Left lung (tissue), 10 donors: Measurements from ENCODE around the gene CHMP6. TPM values are rescaled to one million over a fixed set of nuclear protein-coding genes. Genes with fewer than 3 reads are reported as not detected.

ENCODE experiments used
- ATAC-seq: fragments of 200-7000 bp; cut with Tn5 transposase; one replicate; pipeline ENCODE4 v1.9.1; 2020; ENCODE audit warnings: moderate library complexity
- DNase-seq, 4 donors: peaks; one replicate each; pipeline ENCODE4 v3.0.0-alpha.2; 2013 to 2020
- H3K27ac ChIP-seq, 2 donors: fragments of 200-600 bp; sonication (generic) in 1 of 2; one replicate each; pipeline versions ENCODE4 v1.5.0 to v1.8.0; 2020 to 2021
- H3K27me3 ChIP-seq, 2 donors: fragments of 200-600 bp; sonication (generic) in 1 of 2; one replicate each; pipeline versions ENCODE4 v1.5.0 to v1.8.0; 2020 to 2021
- H3K36me3 ChIP-seq, 2 donors: fragments of 200-600 bp; sonication (generic) in 1 of 2; one replicate each; pipeline versions ENCODE4 v1.5.0 to v1.8.0; 2020 to 2021
- H3K4me1 ChIP-seq, 2 donors: fragments of 200-600 bp; one replicate each; pipeline ENCODE4 v1.8.0; 2021
- H3K4me3 ChIP-seq, 2 donors: fragments of 200-600 bp; sonication (generic) in 1 of 2; one replicate each; pipeline versions ENCODE4 v1.5.0 to v1.8.0; 2020 to 2021; ENCODE audit warnings: mild to moderate bottlenecking in 1 of 2
- H3K9me3 ChIP-seq, 2 donors: fragments of 200-600 bp; sonication (generic) in 1 of 2; one replicate each; pipeline versions ENCODE4 v1.5.0 to v1.8.0; 2020 to 2021
- intact Hi-C, 2 donors: fragments of 100-400 bp; cut with DNase I; formaldehyde crosslinking; loops; one replicate each; pipeline versions ENCODE4 v1.11.2 to v1.14.2; 2022
- polyA plus RNA-seq, 6 donors: library from polyadenylated mRNA; unstranded; fragments of 120-200 nt; gene quantifications; one replicate each; pipeline ENCODE4 v1.2.1, GENCODE V29; 2013; ENCODE audit not compliant: insufficient read length in 6 of 6
- total RNA-seq, 2 donors: library from RNA; stranded (reverse); fragmentation: NEBNext Ultra II Directional; extraction: Animal tissue kit (Norgen Biotek cat#: 25700); gene quantifications; one replicate each; pipeline ENCODE4 v1.2.1, GENCODE V29; 2021
- TF ChIP-seq, protein P1 (sequence below), 2 donors: fragments of 200-600 bp; sonication (generic) in 1 of 2; IDR thresholded peaks; one replicate each; pipeline versions ENCODE4 v1.5.0 to v1.8.0; 2021; ENCODE audit warnings: antibody characterized with exemption in 2 of 2
- donor health status: DM: no; HTN: yes; CAD: no.
- donor health status: DM: no; HTN: no; CAD: no.

CHMP6 gene
- total and polyA plus RNA-seq, 8 donors: 24.1 to 32.7 (median 28.6) TPM

DNA sequence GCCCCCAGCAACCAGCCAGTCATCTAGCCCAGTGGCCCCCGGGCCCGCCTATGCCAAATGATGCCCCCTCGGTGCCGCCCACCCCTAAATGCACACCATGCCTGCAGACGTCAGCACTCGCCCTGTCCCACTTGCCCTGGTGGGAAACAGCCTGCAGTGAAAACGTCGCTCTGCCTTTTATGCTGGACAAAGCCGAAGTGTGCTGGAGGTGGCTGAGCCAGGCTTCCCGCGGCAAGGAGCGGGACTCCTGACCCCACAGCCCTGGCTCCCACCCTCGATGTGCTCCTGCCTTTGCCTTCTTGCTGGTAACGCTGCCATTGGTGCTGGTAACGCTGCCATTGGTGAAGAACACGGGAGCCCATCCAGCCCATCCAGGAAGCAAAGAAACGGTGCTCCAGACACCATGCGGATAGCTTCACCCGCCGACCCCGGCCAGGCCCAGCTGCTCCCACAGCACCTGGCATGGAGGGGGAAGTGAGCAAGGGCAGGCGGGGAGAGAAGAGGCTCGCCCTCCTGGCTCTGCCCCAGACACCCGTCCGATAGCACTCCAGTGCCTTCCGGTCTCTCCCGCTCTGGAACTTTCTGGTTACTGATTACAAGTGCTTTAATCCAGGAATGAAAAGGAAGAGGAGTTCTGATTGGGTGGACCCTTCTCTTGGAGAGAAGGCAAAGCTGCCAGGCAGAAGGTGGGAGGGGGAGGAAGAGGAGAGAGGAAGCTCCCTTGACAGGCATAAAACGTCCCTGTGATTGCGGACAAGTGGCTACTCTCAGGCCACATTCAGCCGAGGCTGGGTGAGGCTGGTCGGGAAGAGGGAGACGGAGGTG lies 39.3 kb downstream of the CHMP6 start:
- Histone ChIP-seq H3K27ac (peak overlapping the region; percentile 76 to 82), H3K4me3 (peak overlapping the region in 1 of 2 donors; percentile 62), H3K36me3 (peaks cover 0 to 4% of the 10 kb centered on the region in 2 donors), H3K9me3 (no peaks in the 10 kb centered on the region), H3K27me3 (peaks cover 0 to 34% of the 10 kb centered on the region in 2 donors), H3K4me1 (peaks cover 16 to 64% of the 10 kb centered on the region in 2 donors)
- TF ChIP-seq, protein P1, sequence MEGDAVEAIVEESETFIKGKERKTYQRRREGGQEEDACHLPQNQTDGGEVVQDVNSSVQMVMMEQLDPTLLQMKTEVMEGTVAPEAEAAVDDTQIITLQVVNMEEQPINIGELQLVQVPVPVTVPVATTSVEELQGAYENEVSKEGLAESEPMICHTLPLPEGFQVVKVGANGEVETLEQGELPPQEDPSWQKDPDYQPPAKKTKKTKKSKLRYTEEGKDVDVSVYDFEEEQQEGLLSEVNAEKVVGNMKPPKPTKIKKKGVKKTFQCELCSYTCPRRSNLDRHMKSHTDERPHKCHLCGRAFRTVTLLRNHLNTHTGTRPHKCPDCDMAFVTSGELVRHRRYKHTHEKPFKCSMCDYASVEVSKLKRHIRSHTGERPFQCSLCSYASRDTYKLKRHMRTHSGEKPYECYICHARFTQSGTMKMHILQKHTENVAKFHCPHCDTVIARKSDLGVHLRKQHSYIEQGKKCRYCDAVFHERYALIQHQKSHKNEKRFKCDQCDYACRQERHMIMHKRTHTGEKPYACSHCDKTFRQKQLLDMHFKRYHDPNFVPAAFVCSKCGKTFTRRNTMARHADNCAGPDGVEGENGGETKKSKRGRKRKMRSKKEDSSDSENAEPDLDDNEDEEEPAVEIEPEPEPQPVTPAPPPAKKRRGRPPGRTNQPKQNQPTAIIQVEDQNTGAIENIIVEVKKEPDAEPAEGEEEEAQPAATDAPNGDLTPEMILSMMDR (IDR thresholded peaks at IDR 0.05): no peak
- peak in 3 of 4 donors; percentile 71 to 81 (median 77) for DNase-seq
- peak; percentile 45 for ATAC-seq
- intact Hi-C loops: no loop called here

DNA sequence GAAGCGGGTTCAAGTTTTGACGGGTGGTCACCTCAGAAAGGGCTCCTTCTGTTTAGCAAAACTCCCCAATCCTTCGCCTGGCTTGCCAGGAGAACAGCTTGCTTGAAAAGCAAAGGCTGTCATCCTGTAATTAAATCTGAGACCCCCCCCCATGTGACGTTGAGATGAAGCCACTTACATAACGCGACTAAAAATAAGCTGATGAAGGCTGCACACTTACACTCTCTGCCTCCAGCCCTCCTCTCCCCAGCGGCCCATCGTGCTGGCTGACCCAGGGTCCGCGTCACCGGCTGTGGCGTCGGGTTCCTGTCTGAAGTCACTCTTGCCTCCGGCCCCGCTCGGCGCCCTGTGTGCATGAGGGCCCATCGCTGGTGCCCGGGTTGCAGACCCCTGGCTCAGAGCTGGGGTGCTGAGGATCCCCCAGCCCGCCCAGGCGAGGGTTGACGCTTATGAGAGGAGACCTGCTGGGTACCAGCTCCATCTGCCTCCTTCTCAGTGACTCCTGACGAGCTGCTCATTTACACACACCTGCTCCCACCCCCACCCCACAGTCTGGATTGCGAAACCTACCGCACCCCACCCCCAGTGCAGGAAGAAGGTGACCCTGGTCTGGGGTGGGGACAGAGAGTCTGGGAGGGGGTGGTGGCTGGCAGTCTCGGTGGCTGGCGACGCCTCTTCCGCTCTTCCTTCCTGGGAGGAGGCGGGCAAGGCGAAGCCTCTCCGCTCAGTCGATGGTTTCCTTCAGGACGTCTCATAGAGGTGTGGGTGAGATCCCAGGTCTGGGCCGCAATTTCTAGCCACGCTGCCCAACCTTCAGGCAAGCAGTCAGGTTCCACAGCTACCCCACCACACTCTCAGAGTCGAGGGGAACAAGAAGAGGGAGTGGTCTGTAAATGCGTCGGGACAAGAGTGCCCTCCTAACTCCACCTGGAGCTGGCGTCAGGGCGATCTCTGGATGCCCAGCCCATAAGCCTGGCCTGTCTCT lies 40.2 kb downstream of the CHMP6 start:
- Histone ChIP-seq H3K4me1 (peaks cover 16 to 66% of the 10 kb centered on the region in 2 donors), H3K9me3 (no peaks in the 10 kb centered on the region), H3K27ac (peak overlapping the region; percentile 76 to 82), H3K36me3 (peaks cover 0 to 4% of the 10 kb centered on the region in 2 donors), H3K27me3 (peaks cover 0 to 36% of the 10 kb centered on the region in 2 donors), H3K4me3 (peak overlapping the region in 1 of 2 donors; percentile 62)
- ATAC-seq (peak; percentile 48), DNase-seq (peak in 2 of 4 donors; percentile 78 to 88)
- intact Hi-C loops: no loop called here
- TF ChIP-seq, protein P1 (IDR thresholded peaks at IDR 0.05): no peak

DNA sequence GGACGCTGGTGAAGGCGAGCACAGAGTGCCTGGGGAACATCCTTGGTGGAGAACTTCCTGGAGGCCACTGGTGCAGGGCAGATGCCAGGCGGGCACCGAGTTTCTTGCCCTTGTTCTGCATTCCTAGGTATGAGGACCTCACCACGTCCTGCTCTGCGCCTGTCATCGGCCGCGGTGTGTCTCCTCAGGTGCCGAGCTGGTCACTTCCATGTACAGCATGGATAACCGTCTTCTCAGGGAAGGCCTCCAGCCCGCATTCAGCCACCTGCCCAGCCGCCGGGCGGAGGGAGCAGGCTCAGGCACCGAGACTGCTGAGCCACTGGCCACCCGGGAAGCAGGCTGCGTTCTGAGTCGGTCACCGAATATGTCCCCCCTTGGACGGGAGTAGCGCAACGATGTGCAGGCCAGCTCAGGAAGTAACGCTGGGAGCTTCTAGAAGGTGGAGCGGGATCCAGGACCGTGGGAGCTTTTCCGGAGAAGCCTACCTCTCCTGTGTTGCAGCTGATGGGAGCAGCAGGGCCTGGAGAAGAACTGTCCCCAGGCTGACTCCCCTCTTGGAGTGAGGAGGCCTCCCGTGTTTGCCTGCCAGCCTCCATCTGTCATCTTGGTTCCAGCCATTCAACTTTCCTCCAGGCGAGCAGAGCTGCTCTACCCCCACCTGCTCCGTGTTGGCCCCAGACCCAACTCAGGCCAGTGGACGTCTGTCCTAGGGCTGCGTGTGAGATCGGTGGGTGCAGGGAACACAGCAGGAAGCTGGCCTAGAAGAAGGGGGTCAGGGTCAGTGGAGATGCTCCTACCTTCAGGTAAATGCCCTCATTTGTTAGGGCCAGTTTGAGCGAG lies 41.2 kb downstream of the CHMP6 start:
- peak overlapping the region; percentile 57 to 76 for H3K27ac ChIP-seq
- peaks cover 0 to 33% of the 10 kb centered on the region in 2 donors for H3K27me3 ChIP-seq
- peaks cover 0 to 4% of the 10 kb centered on the region in 2 donors for H3K36me3 ChIP-seq
- peak overlapping the region; percentile 52 to 62 for H3K4me3 ChIP-seq
- intact Hi-C loops: no loop called here
- DNase-seq (peak in 1 of 4 donors; percentile 79), ATAC-seq (no peak)
- TF ChIP-seq, protein P1 (IDR thresholded peaks at IDR 0.05): no peak
- no peaks in the 10 kb centered on the region for H3K9me3 ChIP-seq
- peaks cover 18 to 64% of the 10 kb centered on the region in 2 donors for H3K4me1 ChIP-seq

DNA sequence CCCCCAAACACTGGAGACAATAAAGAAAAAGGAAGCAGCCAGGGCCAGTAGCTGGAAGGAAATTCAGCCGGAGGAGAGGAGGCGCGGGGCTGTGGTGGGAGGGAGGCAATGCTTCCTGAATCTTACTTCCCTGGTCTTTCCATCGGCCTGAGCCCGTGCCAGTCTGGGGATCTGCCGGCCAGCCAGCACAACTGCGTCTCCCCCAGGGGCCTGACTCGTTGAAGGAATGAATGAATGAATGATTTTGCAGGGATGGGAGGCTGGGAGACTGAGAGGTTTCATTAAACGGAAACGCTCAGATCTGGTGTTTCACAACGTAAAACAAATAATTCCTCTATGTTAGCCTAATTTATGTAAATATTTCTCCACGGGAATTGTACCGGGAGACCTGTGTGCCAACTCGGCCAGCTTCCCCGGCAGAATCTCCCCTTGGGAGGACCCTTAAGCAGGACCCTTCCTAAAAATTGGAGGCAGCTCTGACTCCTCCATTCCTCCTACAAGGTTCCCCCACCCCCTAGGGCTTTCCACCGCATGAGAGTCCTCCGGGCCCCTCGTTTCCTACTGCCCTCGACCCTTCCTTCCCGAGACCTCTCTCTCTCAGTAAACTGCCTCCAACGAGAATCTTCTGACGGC lies 42.0 kb downstream of the CHMP6 start:
- TF ChIP-seq, protein P1 (IDR thresholded peaks at IDR 0.05): no peak
- Histone ChIP-seq H3K27me3 (peaks cover 0 to 25% of the 10 kb centered on the region in 2 donors), H3K4me1 (peaks cover 22 to 69% of the 10 kb centered on the region in 2 donors), H3K4me3 (peak overlapping the region; percentile 52 to 62), H3K27ac (peak overlapping the region; percentile 57 to 76), H3K9me3 (no peaks in the 10 kb centered on the region), H3K36me3 (peaks cover 0 to 4% of the 10 kb centered on the region in 2 donors)
- peak in 2 of 4 donors; percentile 72 to 86 for DNase-seq
- no peak for ATAC-seq
- intact Hi-C loops: no loop called here
